ENCODE results near the gene SNX25.

The SNX25 gene

DNA sequence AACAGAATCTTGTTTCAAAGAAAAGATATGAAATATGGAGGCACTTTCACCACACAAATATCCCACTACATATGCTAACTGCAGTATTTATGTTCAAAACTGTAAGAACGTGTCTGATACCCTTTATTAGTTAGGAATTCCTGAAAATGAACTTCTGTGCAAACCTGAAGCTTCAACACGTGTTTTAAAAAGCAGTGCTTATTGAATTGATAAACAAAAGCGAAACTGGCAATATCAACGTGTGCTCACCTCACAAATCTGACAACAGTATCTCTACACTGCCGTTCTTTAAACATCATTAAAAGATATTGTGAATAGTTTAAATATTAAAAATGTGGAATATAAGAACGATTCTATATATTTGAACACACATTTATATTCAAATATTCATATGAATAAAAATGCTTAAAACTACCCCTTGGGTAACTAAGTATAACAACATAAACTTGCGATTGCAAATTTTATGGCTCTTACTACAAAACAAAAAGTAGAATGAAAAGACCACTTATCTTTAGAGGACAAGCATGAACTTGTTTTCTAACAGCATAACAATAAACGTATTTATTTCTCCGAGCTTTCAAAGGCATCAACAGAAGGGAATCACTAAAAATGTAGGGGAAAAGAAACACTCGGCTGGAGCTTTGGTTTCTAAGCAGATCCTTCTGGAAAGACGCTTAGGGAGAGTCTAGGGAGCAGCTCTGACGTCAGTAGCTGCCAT, 186.0 kb downstream of the SNX25 start, which contains the start of gene LRP2BP:
Gene LRP2BP (minus strand): TSS at position 687 of the 718 bp plus-strand sequence. CDS start 17,738 bp downstream, outside the sequence.
- H3K27ac Mint-ChIP-seq = peak within 1 kb of the TSS; percentile 91 to 97 (median 95)
- H3K4me3 Mint-ChIP-seq = peak within 1 kb of the TSS; percentile 90 to 94 (median 93)
- H3K9me3 Mint-ChIP-seq = peaks cover 4% of the 10 kb centered on the region
- TF ChIP-seq, protein P1, sequence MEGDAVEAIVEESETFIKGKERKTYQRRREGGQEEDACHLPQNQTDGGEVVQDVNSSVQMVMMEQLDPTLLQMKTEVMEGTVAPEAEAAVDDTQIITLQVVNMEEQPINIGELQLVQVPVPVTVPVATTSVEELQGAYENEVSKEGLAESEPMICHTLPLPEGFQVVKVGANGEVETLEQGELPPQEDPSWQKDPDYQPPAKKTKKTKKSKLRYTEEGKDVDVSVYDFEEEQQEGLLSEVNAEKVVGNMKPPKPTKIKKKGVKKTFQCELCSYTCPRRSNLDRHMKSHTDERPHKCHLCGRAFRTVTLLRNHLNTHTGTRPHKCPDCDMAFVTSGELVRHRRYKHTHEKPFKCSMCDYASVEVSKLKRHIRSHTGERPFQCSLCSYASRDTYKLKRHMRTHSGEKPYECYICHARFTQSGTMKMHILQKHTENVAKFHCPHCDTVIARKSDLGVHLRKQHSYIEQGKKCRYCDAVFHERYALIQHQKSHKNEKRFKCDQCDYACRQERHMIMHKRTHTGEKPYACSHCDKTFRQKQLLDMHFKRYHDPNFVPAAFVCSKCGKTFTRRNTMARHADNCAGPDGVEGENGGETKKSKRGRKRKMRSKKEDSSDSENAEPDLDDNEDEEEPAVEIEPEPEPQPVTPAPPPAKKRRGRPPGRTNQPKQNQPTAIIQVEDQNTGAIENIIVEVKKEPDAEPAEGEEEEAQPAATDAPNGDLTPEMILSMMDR (IDR thresholded peaks at IDR 0.05; ENCODE audit: unreplicated experiment in 3 of 3) = no peak
- H3K36me3 Mint-ChIP-seq (ENCODE audit: low read depth) = peaks cover 21% of the 10 kb centered on the region
- H3K27me3 Mint-ChIP-seq (ENCODE audit: low read depth) = no peaks in the 10 kb centered on the region
- peaks cover 28% of the 10 kb centered on the region for H3K4me1 Mint-ChIP-seq

DNA sequence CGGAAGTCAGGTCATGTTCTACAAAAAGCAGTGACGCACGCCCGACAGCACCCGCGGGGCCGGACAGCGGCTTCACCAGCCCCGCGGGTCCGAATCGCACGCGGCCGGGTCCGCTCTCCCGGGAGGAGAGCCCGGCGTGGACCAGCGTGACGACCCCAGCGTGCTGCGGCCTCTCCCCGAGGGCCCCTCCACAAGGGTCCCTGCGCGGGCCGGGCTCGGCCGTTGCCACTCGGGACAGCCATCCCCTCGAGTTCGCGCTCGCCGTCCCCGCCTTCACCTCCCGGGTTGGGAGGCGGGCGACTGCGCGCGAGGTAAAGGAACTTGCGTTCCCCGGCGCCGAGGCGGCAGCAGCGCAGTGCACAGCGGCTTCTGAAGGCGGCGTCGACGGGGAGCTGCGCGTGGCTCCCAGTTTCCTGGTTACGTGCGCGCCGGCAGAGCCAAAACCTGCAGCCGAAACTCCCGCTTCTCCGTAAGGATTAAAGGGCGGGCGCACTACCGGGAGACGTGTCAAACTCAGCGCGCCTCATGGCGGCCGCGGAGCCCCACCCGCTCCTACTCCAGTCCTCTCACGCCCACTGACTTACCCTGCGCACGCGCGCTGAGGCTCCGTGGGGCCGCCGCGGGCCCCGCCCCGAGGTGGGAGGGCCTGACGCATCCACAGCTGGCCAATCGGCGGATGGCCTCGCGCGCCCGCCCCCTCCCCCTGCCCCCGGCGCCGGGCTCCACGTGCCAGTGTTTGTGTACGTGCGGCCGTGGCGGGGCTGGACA, 186.7 kb downstream of the SNX25 start:
- Mint-ChIP-seq H3K4me1 (peaks cover 28% of the 10 kb centered on the region), H3K27me3 (ENCODE audit: low read depth) (no peaks in the 10 kb centered on the region), H3K27ac (peak overlapping the region; percentile 91 to 97 (median 95)), H3K36me3 (ENCODE audit: low read depth) (peaks cover 26% of the 10 kb centered on the region), H3K9me3 (peaks cover 4% of the 10 kb centered on the region), H3K4me3 (peak overlapping the region; percentile 90 to 94 (median 93))
- TF ChIP-seq, protein P1 (IDR thresholded peaks at IDR 0.05; ENCODE audit: unreplicated experiment in 3 of 3) = no peak

DNA sequence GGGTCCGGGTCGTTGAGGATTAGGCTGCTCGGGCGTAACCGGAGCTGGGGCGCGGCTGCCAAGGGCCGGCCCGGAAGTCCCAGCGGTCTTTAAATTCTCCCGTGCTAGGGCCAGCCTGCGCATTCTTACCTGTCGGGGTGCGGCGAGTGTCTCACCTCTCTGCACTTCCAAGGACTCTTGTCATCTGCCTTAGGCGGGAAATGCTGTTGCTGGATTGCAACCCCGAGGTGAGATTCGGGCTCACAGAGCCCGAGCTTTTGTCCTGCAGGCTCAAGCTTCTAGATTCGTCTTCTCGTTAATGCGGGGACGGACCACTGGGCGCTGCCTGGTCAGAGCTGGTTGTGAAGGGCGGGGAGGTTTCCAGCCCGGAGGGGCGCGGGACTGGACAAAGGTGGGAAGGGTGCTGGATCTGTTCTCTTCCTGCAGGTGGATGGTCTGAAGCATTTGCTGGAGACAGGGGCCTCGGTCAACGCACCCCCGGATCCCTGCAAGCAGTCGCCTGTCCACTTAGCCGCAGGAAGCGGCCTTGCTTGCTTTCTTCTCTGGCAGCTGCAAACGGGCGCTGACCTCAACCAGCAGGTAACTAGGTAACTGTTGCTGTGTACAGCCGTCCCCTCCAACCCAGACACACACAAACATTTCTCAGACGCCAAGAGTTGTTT, 187.5 kb downstream of the SNX25 start, which contains the start of gene ANKRD37:
Gene ANKRD37 (plus strand): TSS at position 118 of the 662 bp plus-strand sequence. CDS start 83 bp downstream, at position 201.
- Mint-ChIP-seq H3K27ac (peak within 1 kb of the TSS; percentile 91 to 97 (median 95)), H3K9me3 (no peaks in the 10 kb centered on the region), H3K4me1 (peaks cover 28% of the 10 kb centered on the region), H3K4me3 (peak within 1 kb of the TSS; percentile 90 to 94 (median 93)), H3K36me3 (ENCODE audit: low read depth) (peaks cover 28% of the 10 kb centered on the region), H3K27me3 (ENCODE audit: low read depth) (no peaks in the 10 kb centered on the region)
- TF ChIP-seq, protein P1 (IDR thresholded peaks at IDR 0.05; ENCODE audit: unreplicated experiment in 3 of 3) = no peak

DNA sequence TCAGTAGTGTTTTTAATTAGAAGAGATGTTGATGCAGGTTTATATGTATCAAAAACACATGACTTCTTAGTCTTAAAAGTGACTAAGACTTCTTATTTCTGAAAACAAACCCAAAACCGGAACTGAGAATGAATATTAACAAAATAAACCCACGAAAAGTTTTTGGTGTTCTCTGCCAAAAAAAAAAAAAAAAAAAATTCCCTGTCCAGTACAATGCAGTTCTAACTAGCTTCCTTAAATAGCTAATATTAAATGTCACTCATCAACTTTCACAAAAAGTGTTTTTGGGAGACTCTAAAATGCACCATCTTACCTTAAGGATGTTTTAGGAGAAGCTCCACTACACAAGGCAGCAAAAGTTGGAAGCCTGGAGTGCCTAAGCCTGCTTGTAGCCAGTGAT, 189.2 kb downstream of the SNX25 start:
- Mint-ChIP-seq H3K9me3 (no peaks in the 10 kb centered on the region), H3K4me3 (peak overlapping the region; percentile 13 to 70 (median 47)), H3K36me3 (ENCODE audit: low read depth) (peaks cover 38% of the 10 kb centered on the region)

DNA sequence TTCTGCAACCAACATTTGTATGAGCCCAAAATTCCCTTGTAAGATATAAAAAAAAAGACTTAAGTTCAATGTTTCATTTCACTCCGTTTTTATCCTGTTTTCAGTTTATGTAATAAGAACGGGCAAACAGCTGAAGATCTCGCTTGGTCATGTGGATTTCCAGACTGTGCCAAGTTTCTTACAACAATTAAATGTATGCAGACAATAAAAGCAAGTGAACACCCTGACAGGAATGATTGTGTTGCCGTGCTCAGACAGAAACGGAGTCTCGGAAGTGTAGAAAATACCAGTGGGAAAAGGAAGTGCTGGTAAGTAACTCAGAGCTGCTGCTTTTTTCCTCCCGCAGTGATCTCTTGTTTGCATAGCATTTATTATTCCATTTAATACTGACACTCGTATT, 190.1 kb downstream of the SNX25 start:
- peak overlapping the region in 1 of 3 experiments; percentile 9 for H3K27ac Mint-ChIP-seq
- TF ChIP-seq, protein P1 (IDR thresholded peaks at IDR 0.05; ENCODE audit: unreplicated experiment in 3 of 3) = no peak
- H3K9me3 Mint-ChIP-seq = no peaks in the 10 kb centered on the region
- peaks cover 25% of the 10 kb centered on the region for H3K4me1 Mint-ChIP-seq
- peak overlapping the region in 2 of 3 experiments; percentile 5 to 8 for H3K4me3 Mint-ChIP-seq
- H3K36me3 Mint-ChIP-seq (ENCODE audit: low read depth) = peaks cover 43% of the 10 kb centered on the region
- no peaks in the 10 kb centered on the region for H3K27me3 Mint-ChIP-seq (ENCODE audit: low read depth)

More for the DNA sequence above, 189.2 kb downstream of the SNX25 start:
- peaks cover 28% of the 10 kb centered on the region for H3K4me1 Mint-ChIP-seq
- no peaks in the 10 kb centered on the region for H3K27me3 Mint-ChIP-seq (ENCODE audit: low read depth)
- H3K27ac Mint-ChIP-seq = no peak overlapping the region
- TF ChIP-seq, protein P1 (IDR thresholded peaks at IDR 0.05; ENCODE audit: unreplicated experiment in 3 of 3) = no peak
